Measurements from ENCODE around the gene IL4R. TPM values are rescaled to one million over a fixed set of nuclear protein-coding genes. Genes with fewer than 3 reads are reported as not detected.

The IL4R gene
- total and polyA plus RNA-seq, 2 of the 13 experiments (the other 11 are each of a cell fraction or from before 2014, with no cell fraction given) = 15.9 to 49.6 TPM

DNA sequence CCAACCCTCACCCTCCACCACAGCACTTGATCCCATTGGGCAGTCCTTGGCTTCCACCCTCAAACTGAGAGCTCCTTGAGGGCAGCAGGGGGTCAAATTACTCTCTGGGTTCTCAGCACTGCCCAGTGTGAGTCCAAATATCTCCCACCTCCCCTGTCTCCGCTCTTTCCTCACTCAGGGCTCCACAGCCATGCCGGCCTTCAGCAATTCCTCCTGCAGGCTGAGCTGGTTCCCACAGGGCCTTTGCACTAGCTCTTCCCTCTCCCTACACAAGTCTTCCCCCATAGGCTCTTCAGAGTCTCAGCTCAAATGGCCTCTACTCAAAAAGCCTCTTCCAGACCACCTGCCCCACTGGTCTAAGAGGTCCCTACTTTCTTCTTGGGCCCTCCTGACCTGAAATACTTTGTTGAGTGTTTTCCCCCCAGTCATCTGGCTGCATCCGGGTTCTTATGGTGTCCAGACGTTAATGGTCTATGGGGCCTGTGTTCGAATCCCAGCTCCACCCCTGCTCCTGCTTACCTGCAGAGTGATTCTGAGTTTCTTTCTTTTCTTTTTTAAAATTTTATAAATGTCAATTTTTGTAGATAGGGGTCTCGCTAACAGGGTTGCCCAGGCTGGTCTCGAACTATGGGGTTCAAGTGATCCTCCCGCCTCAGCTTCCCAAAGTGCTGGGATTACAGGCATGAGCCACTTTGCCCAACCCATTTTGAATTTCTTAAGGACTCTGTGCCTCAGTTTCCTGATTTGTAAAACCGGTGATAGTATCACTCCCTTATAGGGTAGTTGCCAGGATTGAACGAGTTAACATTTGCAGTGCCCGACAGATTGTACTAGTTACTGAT is 973 bp upstream of the IL4R start (continued):
- TF ChIP-seq CHD4 (IDR thresholded peaks at IDR 0.05; ENCODE audit: borderline replicate concordance, low read length) = peak; percentile 90
- TF ChIP-seq ZNF180 (CRISPR knock-in tag; IDR thresholded peaks at IDR 0.05; ENCODE audit: borderline replicate concordance, low read depth) = no peak
- no peak for TF ChIP-seq ZNF556 (CRISPR knock-in tag; IDR thresholded peaks at IDR 0.05; ENCODE audit: borderline replicate concordance)
- no peak for TF ChIP-seq SP1 (IDR thresholded peaks at IDR 0.05)
- TF ChIP-seq SP1 (CRISPR knock-in tag; IDR thresholded peaks at IDR 0.05) = no peak
- peak; percentile 70; the same call in 1 of the 2 replicates for TF ChIP-seq ZNF746 (CRISPR knock-in tag; IDR thresholded peaks at IDR 0.05)
- TF ChIP-seq PCBP2 (optimal IDR thresholded peaks at IDR 0.05; ENCODE audit: low read depth, low read length, poor library complexity, severe bottlenecking) = peak; percentile 30
- TF ChIP-seq ZNF607 (CRISPR knock-in tag; IDR thresholded peaks at IDR 0.05; ENCODE audit: borderline replicate concordance) = 0 out of 2 replicates have a peak, but pooled peaks have one; percentile 11
- TF ChIP-seq, protein P1, sequence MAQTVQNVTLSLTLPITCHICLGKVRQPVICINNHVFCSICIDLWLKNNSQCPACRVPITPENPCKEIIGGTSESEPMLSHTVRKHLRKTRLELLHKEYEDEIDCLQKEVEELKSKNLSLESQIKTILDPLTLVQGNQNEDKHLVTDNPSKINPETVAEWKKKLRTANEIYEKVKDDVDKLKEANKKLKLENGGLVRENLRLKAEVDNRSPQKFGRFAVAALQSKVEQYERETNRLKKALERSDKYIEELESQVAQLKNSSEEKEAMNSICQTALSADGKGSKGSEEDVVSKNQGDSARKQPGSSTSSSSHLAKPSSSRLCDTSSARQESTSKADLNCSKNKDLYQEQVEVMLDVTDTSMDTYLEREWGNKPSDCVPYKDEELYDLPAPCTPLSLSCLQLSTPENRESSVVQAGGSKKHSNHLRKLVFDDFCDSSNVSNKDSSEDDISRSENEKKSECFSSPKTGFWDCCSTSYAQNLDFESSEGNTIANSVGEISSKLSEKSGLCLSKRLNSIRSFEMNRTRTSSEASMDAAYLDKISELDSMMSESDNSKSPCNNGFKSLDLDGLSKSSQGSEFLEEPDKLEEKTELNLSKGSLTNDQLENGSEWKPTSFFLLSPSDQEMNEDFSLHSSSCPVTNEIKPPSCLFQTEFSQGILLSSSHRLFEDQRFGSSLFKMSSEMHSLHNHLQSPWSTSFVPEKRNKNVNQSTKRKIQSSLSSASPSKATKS (CRISPR knock-in tag; IDR thresholded peaks at IDR 0.05) = 0 out of 2 replicates have a peak, but pooled peaks have one; percentile 79
- TF ChIP-seq DNMT3B (CRISPR knock-in tag; conservative IDR thresholded peaks at IDR 0.05) = peak; percentile 67; the same call in 1 of the 2 replicates
- TF ChIP-seq ZNF567 (CRISPR knock-in tag; IDR thresholded peaks at IDR 0.05; ENCODE audit: borderline replicate concordance) = 0 out of 2 replicates have a peak, but pooled peaks have one; percentile 49
- TF ChIP-seq ZKSCAN1 (IDR thresholded peaks at IDR 0.05; ENCODE audit: low read length) = 0 out of 2 replicates have a peak, but pooled peaks have one; percentile 11
- no peak for TF ChIP-seq TCF7L2 (IDR thresholded peaks at IDR 0.05; ENCODE audit: low read depth, low read length)
- no peak for TF ChIP-seq PHF5A (CRISPR knock-in tag; IDR thresholded peaks at IDR 0.05; ENCODE audit: low read depth, unreplicated experiment)
- no peak for TF ChIP-seq NR2C2 (CRISPR knock-in tag; IDR thresholded peaks at IDR 0.05; ENCODE audit: borderline replicate concordance)
- TF ChIP-seq KDM5B (CRISPR knock-in tag; IDR thresholded peaks at IDR 0.05; ENCODE audit: borderline replicate concordance) = no peak
- no peak for TF ChIP-seq RNF2 (conservative IDR thresholded peaks at IDR 0.05; ENCODE audit: low read depth)
- TF ChIP-seq, protein P2, sequence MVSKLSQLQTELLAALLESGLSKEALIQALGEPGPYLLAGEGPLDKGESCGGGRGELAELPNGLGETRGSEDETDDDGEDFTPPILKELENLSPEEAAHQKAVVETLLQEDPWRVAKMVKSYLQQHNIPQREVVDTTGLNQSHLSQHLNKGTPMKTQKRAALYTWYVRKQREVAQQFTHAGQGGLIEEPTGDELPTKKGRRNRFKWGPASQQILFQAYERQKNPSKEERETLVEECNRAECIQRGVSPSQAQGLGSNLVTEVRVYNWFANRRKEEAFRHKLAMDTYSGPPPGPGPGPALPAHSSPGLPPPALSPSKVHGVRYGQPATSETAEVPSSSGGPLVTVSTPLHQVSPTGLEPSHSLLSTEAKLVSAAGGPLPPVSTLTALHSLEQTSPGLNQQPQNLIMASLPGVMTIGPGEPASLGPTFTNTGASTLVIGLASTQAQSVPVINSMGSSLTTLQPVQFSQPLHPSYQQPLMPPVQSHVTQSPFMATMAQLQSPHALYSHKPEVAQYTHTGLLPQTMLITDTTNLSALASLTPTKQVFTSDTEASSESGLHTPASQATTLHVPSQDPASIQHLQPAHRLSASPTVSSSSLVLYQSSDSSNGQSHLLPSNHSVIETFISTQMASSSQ (IDR thresholded peaks at IDR 0.05; ENCODE audit: low read depth) = peak; percentile 90; the same call in 1 of the 2 replicates
- TF ChIP-seq, protein P2 (CRISPR knock-in tag; IDR thresholded peaks at IDR 0.05; ENCODE audit: borderline replicate concordance) = no peak
- no peak for TF ChIP-seq ZNF670 (CRISPR knock-in tag; IDR thresholded peaks at IDR 0.05; ENCODE audit: borderline replicate concordance)
- TF ChIP-seq, protein P3, sequence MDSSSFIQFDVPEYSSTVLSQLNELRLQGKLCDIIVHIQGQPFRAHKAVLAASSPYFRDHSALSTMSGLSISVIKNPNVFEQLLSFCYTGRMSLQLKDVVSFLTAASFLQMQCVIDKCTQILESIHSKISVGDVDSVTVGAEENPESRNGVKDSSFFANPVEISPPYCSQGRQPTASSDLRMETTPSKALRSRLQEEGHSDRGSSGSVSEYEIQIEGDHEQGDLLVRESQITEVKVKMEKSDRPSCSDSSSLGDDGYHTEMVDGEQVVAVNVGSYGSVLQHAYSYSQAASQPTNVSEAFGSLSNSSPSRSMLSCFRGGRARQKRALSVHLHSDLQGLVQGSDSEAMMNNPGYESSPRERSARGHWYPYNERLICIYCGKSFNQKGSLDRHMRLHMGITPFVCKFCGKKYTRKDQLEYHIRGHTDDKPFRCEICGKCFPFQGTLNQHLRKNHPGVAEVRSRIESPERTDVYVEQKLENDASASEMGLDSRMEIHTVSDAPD (CRISPR knock-in tag; IDR thresholded peaks at IDR 0.05) = no peak
- no peak for TF ChIP-seq SP4 (CRISPR knock-in tag; IDR thresholded peaks at IDR 0.05)
- TF ChIP-seq ZNF138 (CRISPR knock-in tag; IDR thresholded peaks at IDR 0.05; ENCODE audit: low read depth) = no peak

Measured in HepG2 (cell line).